DMS53 (cell line): ENCODE data around the gene UNC5C.

Source experiments
- DNase-seq: peaks from one replicate; lab custom pipeline; 2025; lab: John Stamatoyannopoulos, UW

Gene UNC5C

DNA sequence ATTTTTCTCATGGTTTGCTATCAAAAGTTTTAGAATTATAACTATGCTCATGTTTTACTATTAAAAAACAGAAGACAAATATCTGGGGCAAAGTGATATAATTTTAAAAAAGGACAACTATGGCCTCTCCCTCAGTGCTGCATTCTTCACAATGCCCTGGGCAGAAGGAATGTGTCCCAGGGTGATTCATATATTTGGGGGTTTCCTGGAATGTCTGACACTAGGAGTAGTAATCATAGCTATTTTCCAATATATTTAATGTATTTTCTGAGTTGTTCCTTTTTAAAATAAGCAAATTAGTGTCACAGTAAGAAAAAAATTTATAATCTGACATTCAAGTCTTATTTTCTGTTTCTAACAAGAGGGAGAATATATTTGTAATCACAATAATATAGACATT is 281.7 kb downstream of the UNC5C start:
- DNase-seq, result no peak

DNA sequence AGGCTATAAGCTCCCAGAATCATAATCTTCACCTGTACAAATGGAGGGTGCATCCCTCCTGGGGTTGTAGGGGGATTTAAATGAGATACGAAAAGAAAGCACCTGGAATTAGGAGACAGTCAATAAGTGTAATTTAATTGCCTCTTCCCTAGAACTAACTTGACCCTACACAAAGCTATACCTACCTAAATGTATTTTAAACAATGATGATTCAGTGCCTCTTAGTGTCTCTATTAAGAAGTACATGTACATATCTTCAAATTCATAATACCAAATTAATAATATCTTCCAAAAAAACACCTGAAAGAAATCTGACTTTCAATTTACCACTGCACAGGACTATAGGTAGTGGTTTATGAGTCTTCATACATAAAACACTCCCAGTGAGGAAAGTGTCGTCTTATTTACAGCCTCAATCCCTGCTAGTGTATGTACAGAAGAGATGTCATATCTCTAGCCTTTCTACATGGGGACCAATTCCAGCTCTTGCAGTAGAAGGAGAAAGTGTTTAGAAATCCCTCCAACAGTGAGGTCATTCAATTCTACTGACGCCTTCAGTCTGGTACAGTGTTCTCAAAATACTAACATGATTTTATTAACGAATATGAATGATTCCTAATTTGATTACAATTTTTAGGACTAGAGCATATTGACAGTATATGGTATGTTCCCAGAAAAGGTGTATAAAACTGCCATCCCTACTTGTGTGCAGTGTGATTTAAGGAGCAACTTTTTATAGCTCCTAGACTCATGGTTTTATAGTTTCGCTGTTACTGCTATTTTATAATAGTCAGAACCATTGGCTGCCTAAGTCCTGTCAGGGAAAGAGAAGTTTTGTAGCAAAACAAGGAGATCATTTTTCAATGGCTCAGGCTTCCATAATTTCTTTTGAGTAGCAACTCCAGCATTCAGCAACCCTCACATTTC is 282.7 kb downstream of the UNC5C start:
- DNase-seq, result no peak

DNA sequence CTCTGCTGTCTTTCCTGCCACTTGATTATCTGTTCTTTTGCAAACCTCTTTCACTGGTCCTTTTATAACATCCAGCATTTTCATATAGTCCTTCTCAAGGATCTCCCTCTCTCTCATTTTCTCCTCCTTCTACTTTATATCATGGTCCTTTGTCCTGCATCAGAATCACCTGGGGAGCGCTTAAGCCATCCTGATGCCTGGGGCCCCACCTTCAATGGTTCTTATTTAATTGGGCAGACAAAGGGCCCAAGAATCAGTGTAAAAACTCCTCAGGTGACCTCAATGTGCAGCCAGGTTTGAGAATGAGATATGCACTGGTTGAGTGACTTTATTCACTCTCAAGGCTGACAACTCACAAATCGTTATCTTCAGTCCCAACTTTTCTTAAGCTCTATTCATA is 283.9 kb downstream of the UNC5C start:
- DNase-seq, result no peak

- no peak for DNase-seq
These were observed 284.8 kb downstream of the UNC5C start for GRCh38 chr4:95263960-95264359.

- no peak for DNase-seq
These were observed 285.4 kb downstream of the UNC5C start for GRCh38 chr4:95263391-95263790.

- no peak for DNase-seq
These were observed 292.5 kb downstream of the UNC5C start for GRCh38 chr4:95256108-95256835.

- no peak for DNase-seq
These were observed 293.2 kb downstream of the UNC5C start for GRCh38 chr4:95255396-95256107.

GRCh38 chr4:95251568-95251967 is 297.2 kb downstream of the UNC5C start:
- no peak for DNase-seq

DNA sequence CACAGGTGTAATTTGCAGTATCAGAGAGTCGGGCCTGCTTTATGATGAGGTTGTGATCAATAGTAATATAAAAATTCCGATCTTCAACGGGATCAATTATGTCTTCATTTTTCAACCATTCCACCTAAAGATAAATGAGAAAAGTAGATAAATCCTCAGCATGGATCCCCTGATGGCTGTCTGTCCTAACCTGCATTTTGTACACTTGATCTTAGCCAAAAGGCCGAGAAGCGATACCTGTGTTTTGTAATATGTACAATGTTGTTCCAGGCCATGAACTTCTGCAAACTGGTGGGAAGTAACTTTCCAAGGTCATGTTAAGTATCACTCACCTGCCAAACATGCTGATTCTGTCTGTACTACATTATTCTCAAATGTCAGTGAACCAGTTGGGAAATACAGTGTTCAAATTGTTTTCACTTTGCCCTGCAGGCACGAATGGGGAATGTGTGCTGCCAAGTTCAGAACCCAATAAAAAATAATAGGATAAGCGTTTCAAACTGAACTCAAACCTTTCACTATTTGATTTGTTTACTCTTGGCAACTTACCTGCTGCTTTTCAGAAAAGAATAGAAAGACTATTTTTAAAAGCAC is 298.1 kb downstream of the UNC5C start:
- no peak for DNase-seq

- DNase-seq, result no peak
These were observed 299.2 kb downstream of the UNC5C start for GRCh38 chr4:95249426-95250021.

DNA sequence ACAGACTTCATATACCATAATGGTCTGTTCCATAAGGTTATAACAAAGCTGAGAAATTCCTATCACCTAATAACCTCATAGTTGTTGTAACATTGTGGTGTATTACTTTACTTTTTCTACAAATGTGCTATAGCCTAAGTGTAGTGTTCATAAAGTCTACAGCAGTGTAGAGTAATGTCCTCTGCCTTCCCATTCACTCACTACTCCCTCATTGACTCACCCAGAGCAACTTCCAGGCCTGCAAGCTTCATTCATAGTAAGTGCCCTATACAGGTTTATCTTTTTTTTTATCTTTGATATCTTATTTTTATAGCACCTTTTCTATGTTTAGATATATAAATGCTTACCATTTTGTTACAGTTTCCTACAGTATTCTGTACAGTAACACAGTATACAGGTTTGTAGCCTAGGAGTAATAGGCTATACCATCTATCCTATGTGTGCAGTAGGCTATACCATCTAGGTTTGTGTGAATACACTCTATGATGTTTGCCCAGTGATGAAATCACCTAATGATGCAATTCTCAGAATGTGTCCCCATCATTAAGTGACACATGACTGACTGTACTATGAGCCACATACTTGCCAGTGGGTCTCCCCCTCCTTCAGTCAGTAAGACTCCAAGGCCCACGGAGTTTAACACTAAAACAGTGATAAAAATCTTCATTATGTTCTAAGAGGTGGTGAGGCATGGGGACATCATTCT is 299.9 kb downstream of the UNC5C start:
- DNase-seq, result peak; percentile 55

- no peak for DNase-seq
These were observed 304.9 kb downstream of the UNC5C start for GRCh38 chr4:95243892-95244291.

GRCh38 chr4:95238554-95238953 is 310.2 kb downstream of the UNC5C start:
- DNase-seq, result no peak

DNA sequence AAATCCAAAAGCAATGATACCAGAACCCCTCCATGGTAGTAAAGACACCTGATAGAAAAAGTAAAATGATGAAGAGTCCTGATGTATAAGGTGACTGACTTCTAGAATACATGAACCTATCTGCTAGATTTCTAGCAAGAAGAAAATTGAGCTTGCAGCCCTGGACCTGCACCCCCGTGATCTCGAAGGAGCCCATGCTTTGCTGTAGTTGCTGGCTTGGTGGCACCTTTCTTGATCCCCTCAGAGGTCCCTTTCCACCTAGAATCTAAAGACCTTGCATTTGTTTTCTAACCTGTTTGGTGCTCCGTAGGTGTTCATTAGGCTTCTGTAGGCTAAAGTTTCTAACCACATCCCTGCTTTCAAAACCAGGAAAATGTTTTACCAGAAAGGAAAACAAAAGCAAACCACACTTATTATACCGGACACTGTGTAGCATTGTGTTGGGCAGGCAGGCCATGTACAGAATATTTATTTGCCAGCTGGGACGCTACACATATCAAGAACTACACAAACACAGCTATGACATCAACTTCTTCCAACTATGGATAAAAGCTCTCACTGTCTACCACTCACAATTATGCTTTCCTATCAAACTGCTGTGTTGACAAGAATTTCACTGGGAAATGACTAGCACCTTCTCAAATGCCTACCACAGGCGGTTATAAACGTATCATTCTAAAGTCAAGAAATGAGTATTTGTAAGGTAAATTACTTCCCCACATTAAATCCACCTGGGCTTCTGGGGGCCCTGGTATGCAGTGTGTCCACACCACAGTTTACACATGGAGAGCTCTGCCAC is 316.2 kb downstream of the UNC5C start:
- DNase-seq, result no peak

DNA sequence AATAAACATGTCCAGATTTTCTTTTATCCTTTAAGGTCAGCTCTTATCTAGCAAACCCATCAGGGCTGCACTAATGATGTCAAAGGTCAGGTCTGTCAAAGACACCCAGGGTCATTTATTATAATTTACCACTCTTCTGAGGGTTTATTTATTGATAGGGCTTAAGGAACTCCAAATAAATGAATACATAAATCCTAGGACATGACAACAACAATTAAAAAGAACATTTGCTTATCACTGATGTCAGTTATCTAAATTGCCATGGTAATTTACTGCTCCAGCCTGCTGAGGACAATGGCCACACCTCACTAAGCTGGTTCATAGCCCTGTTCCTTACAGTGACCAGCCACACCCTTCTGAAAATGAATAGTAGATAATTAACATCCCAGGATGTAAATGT is 317.1 kb downstream of the UNC5C start:
- no peak for DNase-seq

- DNase-seq, result no peak
These were observed 322.9 kb downstream of the UNC5C start for GRCh38 chr4:95225849-95226248.

DNA sequence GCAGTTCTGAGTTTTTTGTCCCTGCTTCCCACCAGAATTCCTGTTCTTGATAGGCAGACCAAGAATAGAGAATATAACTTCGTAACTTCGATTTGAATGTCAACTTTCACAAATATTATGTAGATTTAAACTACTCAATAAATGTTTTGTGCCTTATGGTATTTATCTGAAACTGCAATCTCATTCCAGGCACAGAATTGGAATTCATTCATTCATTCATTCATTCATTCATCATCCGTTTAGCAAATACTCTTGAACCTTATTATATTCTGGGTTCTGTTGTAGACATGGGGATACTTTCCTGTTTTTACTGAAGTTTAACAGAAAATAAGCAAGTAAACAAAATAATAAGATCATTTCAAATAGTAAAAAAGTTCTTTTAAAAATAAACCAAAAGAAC is 324.4 kb downstream of the UNC5C start:
- no peak for DNase-seq

DNA sequence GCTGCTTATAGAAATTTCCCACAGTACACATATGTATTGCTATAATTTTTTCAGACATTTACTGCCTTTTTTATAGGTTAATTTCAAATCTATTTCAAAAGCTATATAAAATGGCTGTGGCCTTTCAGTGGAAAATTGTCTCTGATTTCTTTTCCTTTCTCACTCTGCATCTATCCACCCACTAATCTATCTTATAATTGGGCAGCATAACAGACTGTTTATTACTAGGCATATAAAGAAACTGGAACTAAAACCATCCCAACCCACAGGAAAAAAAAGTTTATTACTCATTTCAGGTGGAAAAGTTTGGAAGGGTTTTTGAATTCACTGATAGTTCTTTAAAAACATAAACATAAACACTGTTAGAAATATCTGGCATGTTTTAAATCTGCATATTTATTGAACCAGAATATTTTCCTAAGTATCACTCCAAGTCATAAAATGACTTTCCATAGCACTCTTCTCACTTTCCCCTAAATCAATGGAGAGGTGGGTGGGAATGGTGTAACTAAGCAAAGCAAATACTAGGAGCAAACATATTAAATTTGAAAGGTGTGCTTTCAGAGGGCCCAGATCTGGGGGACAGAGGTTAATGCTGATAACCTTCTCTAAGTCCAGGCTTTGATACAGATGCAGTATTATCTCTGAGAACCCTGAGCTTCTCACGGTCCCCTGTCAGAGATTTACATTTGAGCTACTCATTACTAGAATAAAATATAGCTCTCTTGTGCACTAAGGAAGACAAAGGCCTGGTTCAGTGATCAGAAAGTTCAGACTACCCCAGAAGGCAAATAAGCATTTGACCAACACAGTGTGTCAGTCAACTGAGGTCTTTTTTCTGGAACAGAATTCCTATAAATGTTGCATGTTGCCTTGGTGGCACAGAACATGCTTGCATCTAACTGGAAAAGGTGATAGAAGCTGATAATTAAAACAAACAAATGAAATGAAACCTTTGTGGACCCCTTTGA is 328.3 kb downstream of the UNC5C start:
- no peak for DNase-seq

DNA sequence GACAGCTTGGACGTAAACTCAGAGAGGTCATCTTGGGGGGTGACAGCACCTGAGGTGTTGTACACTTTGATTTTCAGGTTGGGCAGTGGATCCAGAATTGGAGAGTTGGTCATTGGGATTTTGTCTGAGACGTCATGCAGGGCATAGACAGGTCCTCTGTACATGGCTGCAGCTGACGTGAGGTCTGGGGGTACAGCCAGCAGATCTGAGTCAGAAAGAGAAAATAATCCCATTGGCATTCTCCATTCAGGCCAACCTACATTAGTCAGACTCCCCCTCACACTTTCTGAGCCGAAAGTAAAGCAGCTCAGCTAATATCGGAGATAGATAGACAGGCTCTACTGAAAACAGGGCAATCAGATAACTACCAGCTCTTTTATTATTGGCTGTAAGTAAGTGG is 329.7 kb downstream of the UNC5C start:
- no peak for DNase-seq
